Measurements from ENCODE around the gene MEGF9. TPM values are rescaled to one million over a fixed set of nuclear protein-coding genes. Genes with fewer than 3 reads are reported as not detected.

The MEGF9 gene
- polyA plus RNA-seq, 3 donors: 14.0 to 17.9 (median 15.6) TPM

DNA sequence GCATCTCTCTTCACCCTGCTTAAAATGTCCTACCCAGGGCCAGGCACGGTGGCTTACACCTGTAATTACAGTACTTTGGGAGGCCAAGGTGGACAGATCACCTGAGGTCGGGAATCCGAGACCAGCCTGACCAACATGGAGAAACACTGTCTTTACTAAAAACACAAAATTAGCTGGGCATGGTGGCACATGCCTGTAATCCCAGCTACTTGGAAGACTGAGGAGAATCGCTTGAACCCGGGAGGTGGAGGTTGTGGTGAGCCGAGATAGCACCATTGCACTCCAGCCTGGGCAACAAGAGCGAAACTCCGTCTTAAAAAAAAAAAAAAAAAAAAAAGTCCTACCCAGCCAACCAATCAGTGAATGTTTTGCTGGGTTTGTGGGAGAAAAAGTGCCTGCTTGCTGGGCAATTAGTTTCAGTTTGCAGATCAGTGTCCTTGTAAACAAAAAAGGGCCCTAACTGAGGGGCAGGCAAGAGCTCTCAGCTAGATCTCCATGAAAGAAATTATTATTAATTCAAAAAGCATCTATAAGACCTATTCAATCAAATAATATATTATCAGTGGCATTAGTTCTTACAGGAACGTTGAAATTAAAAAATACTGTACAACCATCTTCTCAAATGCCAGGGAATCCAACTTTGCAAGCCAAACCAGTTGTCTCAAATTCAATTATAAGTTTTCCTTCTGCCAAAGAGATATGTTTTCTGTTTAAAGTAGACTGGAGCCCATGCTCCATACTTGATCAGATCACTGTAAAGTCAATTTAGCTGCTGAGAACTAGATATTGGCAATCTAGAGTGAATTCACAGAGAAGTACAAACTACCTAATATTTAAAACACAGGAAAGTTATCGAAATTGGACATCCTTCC is 3.9 kb downstream of the MEGF9 start:
- DNase-seq: peak; percentile 27

DNA sequence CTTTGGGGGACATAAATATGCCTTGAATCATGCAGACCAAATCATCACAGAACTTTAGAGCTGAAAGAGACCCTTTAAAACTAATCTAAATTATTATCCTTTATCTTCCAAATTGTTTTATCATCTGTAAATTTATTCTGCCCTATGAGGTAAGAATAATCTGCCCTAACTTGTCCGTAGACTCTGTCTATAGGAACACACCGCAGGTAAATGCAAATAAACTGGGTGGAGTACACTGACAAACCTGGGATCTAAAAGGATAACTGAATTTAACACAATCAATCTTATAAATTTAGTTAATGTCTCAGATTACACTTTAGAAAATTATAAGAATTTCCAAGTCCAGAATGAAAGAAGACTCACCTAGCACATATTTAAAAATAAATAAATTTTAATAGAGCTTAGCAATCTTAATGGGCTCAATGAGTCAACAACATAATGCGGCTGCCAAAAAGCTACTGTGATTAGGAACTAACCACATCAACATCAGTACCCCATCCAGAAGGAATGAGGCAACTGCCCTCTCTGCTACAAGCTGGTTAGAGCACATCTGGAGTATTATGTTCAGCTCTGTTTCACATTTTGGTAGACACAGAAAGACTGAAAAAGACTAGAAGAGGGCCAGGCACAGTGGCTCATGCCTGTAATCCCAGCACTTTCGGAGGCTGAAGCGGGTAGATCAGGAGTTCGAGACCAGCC is 5.6 kb downstream of the MEGF9 start:
- DNase-seq: no peak

DNA sequence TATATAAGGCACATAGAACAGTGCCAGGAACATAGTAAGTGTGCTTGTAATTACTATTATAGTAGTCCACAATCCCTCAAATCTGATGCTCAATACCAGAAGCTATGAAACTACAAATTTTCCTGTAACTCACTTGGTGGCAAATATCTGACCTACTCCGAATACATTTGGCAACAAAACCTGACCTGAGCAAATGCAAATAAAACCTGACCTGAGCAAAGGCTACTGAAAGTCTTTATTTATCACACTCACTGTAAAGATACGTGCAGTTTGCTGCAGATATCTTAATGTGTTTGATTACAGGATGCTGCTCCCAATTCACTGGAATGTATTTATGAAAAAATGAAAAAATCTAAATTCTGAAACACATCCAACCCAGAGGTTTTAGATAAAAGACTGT is 7.1 kb downstream of the MEGF9 start:
- DNase-seq: no peak

DNA sequence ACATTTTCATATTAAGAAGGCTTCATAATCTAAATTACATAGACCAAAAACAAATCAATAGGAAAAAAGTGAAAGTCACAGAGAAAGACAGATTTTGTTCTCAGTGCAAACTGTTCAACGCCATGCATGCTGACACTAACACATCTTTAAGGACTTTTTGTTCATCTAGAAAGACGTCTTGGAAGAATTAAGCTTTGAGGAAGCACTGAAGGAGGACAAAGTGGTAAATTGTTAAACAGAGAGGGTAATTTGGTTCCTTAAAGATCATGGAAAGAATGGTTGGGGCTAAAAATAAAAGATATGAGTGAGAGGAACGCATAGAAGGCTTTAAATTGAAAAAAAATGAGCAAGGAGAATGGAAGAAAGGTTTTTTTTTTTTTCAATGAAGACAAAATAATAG is 9.1 kb downstream of the MEGF9 start:
- no peak for DNase-seq

DNA sequence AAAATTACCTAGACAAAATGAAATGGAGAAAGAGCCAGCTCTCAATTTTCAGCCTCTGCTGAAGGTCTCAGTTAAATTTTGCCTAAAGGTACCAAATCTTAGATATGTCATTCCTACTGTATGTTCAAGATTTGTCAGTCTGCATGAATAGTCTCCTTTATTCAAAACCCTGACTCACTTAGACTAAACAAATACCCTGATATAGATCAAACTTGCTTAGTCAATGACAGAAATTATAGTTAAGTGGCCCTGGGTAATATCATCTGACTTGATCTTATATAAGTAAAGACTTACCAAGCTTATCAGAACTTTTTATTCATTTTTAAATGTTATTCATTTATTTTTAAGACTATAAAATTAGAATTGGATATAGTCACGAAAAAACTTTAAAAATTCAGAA is 12.2 kb downstream of the MEGF9 start:
- no peak for DNase-seq

DNA sequence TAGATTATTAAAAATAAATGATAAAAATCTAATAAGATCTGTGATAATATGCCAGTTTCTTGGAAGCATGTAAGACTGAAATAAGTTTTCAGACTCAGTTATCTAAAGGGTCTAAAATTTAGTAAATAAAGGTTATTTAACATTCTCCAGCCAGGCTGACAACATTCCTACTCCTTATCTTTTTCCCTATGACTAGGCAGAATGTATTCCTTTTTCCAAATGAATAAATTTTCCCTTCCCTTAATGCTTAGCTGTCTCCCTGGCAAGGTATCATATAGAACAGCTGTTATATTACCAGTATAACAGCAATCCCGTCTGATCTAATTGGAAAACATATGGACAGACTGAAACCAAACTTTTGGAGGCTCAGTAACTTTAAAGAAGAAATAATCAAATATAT is 13.0 kb downstream of the MEGF9 start:
- no peak for DNase-seq

DNA sequence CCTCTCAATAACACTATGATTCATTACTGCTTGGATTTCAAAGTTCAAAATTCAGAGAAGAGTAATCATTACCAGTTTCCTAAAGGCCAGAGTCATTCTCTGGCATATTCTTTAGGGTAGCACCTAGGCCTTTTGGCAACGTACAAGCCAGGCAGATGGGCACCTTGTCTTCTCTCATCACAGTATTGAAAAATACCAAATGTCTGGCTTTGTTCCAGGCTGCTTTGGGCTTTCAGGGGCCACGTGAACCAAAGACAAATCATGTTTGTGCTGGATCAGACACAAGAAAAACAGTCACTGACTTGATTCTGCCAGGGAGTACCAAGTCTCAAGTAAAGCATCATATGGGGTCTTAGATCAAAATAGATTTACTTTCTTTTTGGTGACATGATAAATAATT is 15.5 kb downstream of the MEGF9 start:
- no peak for DNase-seq

DNA sequence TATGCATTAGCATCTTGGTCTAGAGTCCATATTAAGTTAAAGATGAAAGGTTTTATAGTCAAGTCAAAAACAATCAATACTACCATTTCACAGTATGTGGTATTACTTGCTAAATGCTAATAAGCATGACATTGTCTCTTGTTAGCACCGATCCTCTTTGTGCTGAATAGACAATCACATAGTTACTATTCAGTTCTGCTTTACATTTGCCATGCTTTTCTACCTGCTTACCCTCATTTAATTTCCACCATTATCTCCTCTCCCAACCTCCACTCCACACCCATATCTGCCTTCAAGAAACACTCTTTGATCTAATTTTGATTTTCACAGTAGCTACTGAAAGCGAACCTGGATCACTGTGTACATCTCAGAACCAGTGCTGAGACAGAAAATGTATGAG is 16.8 kb downstream of the MEGF9 start:
- no peak for DNase-seq

DNA sequence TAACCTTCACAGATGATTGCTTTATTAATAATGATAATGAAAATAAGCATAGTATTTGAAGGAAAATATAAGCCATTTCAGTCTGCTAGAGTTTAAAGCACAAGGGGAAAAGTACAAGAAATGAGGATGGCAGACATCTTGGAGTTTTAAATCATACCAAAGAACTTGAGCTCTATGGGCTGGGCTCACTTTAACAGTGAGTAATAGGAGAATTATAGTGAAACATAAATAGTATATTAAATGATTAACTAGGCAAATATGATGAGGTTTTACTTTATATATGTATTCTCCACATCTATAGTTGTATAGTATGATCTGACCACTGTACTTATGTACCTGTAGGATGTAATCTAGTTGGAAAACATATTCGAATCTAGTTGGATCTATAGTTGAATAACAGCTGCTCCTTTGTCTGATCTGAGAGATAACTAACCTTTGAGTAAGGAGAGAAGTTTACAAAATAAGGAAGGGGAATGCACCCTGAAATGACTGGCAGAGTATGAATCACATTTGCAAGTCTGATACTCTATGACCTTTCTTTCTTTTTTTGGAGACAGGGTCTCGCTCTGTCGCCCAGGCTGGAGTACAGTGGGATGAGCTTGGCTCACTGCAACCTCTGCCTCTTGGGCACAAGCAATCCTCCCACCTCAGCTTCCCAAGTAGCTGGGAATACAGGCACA is 17.6 kb downstream of the MEGF9 start:
- no peak for DNase-seq

DNA sequence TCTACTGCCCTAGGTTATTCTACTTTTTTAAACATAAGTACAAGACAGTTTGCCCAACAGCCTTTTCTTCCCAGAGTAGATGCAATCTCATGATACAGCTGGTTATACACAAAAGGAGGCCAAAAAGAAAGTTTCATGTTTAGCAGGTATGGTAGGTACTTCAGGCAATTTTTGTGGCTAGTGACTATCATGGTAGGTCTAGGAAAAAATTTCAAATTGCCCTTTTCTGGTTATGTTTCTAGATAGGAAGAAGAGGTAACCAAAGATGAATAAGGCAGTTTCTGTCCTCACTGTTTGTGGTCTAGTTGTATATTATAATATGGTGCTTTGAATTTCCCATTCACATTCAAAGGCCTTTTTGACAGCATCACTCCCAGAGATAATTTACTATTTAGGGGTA is 19.7 kb downstream of the MEGF9 start:
- no peak for DNase-seq

DNA sequence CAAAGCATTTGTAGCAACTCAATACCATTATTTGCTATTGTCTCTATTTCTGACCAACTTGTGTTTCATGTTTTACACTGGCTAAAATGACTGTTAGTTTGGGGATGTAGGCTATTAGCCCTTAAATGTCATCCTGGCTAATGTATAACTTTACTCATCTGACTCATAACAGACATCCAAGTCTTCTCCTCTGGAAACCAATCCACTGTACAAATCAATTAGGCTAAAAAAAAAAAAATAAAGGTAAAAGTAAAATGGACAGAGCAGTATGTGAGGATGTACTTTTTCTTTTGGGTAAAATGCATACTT is 20.6 kb downstream of the MEGF9 start:
- no peak for DNase-seq

DNA sequence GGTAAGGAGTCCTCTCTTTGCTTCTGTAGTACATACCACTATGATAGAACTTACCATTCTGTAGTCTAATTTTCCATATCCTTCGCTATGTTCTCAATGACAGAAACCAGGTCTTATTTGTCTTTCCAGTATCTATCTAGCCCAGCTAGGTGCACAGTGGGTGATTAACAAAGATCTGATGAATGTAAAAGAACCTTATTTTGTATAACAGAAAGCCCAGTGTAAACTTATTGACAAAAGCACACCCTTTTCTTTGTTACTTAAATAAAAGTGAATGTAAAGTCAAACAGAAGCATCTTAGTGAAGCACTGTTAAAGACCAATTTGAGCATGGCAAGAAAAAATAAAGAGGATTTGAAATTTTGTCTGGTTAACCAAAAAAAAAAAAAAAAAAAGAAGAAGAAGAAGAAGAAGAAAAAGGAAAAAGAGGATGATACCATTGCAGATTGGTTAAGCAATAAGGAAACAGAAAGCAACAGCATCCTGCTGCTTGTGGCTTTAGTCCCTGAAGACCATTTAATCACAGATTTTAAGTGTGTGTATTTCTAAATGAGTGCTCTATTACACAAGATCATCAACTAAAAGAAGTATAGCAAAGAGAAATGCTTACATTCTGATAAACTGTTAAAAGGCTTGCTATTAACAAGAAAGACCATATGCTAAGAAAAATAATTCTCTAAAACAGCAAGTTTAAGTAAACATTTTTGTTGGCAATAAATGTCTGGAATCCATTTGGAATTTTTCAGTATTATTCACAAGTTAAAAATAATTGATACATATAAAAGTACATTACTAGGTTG is 21.2 kb downstream of the MEGF9 start:
- no peak for DNase-seq

DNA sequence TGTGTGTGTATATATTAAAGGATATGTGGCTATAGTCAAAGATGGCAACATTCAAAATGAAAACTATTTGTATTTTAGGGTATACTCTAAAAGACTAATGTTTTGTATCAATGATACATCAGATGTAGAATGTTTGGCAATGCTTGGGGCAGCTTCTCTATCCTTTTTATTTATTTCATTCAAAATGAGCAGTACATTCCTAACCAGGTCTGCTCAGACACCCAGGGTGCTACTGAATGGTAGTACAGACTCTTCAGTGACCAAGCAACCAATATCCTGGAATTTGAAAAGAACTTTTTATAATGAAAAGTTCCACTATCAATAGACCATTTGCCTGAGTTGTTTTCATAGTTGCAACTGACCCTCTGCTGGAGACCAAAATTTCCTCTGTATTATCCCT is 23.9 kb downstream of the MEGF9 start:
- DNase-seq: no peak

DNA sequence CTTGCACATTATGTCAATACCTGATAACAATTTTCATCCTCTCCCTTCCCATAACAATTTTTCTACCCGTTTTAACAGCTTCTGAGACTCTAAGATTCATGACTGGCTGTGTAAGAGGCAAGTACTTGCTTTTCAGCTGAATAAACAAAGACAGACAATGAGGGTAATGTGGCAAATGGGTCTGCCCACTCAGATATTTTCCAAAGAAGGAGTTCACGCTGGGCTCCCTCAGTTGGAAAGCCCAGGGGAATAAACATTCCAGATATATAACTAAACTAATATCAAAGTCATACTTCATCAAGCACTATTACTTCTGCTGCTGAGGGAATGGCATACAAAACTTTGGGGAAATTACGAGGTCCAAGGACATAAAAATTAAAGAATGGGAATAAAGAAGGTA is 24.4 kb downstream of the MEGF9 start:
- DNase-seq: no peak

DNA sequence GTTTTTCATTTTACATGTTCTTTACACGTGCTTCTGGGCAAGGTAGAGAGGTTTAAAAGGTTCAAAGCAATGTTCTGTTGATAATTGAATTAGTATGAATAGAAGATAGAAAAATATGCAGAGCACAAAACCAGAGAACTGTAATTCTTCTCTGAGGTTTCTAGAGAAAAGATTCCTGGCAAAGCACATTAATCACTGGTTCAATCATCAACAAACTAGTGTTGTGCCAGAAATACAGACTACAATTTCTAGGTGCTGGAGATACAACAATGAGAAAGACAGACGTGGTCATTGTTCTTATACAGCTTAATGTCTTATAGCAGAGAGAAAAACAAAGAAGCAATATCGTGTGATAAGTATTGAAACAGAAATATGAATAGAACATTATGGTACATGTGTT is 25.5 kb downstream of the MEGF9 start:
- no peak for DNase-seq

DNA sequence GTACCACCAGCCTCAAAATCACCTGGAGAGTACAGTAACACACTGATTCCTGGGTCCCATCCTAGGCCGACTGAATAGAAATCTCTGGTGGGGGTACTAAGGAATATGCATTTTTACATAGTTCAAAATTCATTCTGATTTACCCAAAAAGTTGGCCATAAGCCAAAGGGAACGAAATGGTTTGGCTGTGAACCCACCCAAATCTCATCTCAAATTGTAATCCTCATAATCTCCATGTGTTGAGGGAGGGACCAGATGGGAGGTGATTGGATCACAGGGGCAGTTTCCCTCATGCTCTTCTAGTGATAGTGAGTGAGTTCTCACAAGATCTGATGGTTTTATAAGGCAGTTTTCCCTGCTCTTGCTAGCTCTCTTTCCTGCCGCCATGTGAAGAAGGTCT is 31.1 kb downstream of the MEGF9 start:
- no peak for DNase-seq

DNA sequence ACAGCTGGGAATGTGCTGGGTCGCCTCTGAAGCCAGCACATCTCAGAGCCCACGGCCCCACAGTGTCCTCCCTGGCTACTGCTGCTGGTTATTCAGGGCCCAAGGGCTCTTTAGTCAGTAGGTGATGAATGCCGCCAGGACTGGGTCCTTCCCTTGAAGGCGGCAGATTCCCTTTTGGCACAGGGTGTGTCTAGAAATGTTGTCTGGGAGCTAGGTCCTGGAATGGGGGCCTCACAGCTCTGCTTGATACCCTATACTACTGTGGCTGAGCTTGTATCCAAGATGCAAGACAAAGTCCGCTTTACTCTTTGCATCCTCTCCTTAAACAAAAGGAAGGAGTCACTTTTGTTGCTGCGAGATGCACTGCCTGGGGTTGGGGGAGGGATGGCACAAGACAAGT is 33.1 kb downstream of the MEGF9 start:
- no peak for DNase-seq

DNA sequence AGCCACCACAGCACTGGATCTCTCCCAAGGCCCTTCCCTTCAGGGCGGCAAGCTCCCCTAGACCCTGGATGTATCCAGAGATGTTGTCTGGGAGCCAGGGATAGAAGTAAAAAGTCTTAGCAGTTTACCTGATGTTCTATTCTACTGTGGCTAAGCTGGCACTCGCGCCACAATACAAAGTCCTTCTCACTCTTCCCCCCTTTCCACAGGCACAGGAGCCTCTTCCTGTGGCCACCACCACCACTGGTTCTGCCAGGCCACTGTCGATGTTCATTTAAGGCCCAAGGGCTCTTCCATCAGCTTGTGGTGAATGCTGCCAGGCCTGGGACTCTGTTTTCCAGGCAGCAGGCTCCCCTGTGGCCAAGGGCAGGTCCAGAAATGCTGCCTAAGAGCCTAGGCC is 33.7 kb downstream of the MEGF9 start:
- DNase-seq: no peak

DNA sequence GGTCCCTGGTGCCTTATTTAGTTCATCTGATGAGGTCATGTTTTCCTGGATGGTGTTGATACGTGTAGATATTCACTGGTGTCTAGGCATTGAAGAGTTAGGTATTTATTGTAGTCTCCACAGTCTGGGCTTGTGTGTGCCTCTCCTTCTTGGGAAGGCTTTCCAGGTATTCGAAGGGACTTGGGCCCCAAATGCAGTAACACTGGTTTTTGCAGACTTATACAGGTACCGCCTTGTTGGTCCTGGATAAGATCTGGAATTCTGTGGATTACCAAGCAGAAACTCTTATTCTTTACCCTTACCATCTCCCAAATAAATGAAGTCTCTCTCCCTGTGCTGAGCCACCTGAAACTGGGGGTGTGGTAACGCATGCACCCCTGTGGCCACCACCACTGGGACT is 34.1 kb downstream of the MEGF9 start:
- no peak for DNase-seq

DNA sequence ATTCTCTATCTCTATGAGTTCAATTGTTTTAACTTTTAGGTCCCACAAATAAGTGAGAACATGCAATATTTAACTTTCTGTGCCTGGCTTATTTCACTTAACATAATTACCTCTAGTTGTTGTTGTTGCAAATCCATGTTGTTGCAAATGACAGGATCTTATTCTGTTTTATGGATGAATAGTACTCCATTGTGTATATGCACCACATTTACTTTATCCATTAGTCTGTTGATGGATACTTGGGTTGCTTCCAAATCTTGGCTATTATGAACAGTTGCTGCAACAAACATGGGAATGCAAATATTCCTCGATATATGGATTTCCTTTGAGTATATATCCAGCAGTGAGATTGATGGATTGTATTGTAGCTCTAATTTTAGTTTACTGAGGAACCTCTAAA is 36.3 kb downstream of the MEGF9 start:
- no peak for DNase-seq

DNA sequence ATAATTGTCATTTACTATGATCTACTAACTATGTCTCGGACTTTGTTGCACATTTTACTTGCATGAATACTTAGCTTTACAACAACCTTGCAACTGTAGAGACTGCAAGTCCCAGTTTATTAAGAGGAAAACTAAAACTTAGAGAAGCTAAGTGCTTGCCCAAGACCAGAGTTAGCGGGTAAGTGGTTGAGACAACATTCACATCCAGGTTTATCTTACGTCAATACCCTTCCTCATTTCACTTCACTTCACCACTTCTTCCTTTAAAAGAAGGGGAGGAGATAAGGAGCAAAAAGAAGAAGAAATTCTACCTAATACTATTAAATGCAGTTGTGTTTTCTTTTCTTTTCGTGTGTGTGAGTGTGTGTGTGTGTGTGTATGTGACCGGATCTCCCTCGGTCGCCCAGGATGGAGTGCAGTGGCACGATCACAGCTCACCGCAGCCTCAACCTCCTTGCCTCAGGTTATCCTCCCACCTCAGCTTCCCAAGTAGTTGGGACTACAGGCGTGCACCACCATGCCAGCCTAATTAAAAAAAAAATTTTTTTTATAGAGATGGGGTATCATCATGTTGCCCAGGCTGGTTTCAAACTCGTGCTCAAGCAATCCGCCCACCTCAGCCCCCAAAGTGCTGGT is 37.4 kb downstream of the MEGF9 start:
- DNase-seq: no peak

DNA sequence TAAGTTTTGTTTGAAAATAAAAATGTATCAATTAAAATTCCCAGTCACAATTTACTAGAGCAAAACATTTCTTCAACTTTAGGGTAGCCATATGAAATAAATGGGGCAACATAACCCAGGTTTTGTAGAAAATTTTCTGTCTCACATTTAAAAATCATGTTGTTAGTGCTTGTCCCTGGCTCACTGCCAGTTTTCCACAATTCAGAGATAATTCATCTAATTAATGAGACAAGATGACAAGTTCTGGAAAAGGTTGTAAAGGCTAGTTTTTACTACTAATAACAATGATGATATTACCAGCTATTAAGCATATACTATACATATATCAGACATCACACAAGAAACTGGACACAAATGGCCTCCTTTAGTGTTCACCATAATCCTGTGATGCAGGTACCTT is 45.9 kb downstream of the MEGF9 start:
- no peak for DNase-seq
